GM18867 (cell line): ENCODE measurements around the gene ABCC3.

ENCODE experiments used
- ATAC-seq: cut with Tn5 transposase; IDR thresholded peaks from one replicate; pipeline ENCODE4 v1.9.1; 2021; ENCODE audit warnings: mild to moderate bottlenecking, moderate library complexity; ENCODE audit not compliant: unreplicated experiment

Gene ABCC3

GRCh38 chr17:50642722-50643656 is 8.3 kb downstream of the ABCC3 start:
- ATAC-seq: no peak

DNA sequence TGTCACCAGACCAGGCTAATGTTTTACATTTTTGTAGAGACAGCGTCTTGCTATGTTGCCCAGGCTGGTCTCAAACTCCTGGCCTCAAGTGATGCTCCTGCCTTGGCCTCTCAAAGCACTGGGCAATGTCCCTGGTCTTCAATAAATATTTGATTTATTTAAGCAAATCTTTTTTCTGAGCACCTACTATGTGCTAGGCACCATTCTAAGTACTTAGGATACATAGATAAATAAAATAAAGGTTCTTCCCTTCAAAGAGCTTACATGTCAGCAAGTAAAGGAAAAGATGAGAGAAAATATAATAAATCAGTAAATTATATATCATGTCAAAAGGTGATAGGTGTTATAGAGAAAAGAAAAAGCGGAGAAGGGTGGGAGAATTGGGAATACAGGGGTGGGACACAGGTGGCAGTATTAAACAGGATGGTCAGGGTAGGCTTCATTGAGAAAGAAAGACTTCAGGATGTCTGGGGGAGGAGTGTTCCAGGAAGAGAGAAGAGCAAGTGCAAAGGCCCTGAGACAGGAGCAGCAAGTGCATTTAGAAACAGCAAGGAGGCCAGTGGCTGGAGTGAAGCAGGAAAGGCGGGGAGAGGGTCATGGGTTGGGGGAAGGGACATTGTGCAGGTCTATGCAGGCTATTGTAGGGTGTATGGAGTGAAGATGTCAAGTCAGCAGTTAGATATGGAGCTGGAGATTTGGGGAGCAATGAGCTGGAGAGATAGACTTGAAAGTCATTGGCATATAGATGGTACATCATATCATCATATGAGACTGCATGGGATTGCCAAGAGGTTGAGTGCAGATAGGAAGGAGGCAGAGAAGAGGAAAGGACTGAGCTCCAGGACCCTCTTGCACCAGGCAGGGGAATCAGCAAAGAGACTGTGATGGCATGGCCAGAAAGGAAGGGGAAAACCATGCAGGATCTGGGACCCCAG is 11.3 kb downstream of the ABCC3 start:
- no peak for ATAC-seq

- ATAC-seq: no peak
Measured at GRCh38 chr17:50647187-50647586, 12.5 kb downstream of the ABCC3 start.

GRCh38 chr17:50649042-50649908 is 14.6 kb downstream of the ABCC3 start:
- no peak for ATAC-seq

DNA sequence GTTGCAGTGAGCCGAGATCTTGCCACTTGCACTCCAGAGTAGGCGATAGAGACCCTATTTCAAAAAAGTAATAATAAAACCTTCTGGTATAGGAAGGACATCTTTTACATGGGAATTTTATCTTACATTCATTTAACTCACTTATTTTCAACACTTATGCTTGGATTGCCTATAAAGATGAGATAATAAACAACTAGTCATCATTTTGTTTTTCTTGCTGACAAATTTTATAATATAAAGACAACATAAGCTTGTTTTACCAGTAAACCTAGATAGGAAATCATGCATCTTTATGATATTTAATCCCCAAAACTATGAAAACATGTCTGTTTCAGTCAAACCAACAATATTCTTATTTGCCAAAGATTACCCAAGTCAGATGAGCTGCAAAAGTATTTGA is 17.0 kb downstream of the ABCC3 start:
- ATAC-seq: no peak

DNA sequence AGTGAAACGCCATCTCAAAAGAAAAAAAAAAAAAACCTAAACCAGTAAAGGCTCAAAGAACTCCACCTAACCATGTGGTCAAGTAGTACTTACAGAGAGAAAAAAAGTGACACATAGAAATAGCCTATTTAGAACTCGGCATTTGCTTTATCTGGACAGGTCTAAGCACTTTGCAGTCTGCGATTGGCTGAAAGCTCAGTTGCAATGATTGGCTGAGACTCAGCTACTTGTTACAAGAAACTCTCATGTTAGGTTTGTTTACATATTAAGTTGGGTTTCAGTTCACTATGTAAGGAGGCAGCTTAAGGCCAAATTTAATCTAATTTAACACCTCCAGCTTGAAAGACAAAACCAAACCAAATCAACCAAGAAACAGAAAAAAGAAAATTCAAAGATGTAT is 19.1 kb downstream of the ABCC3 start:
- ATAC-seq: no peak

DNA sequence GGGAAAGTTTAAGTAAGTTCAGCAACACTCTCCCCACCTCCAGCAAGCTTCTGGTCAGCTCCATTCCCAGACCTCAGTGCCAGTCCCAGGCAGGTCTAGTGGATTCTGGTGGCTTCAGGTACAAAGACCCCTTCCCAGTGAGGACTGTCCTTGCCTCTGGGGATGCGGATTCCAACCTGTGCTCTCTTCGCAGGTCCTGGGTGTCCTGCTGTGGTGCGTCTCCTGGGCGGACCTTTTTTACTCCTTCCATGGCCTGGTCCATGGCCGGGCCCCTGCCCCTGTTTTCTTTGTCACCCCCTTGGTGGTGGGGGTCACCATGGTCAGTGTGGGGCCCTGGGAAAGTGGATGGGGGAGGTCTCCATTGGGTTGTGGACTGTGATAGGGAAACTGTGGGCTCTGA is 21.8 kb downstream of the ABCC3 start:
- ATAC-seq: no peak

DNA sequence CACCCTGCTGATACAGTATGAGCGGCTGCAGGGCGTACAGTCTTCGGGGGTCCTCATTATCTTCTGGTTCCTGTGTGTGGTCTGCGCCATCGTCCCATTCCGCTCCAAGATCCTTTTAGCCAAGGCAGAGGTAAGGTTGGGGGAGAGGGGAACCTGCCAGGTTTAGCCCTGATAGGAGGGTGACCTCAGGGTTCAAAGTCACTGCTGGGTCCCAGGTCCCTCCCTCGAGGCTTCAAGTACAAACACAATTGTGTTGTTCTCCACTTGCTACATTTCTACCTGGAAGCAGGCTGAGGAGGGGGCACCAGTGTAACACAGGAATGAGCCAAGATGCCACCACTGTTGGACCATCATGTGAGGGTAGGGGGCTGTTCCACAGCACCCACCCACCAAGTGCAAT is 22.4 kb downstream of the ABCC3 start:
- ATAC-seq: no peak

DNA sequence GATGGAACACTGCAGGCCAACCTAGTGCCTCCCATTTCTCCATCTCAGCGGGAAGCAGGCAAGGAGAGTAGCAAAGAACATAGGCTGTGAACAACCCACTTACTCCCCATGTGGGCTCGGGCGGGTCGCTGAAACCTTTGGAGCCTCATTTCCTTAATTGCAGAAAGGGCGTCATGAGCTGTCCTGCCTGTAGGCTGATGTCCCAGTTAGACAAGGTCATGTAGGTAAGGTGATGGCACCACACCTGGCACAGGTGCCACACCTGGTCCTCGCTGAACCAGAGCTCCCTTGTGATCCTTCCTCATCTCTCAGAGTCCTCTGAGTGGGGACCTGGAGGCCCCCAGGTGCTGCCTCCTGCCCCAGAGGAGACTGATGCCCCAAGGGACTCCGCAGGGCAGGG is 22.9 kb downstream of the ABCC3 start:
- ATAC-seq: no peak

DNA sequence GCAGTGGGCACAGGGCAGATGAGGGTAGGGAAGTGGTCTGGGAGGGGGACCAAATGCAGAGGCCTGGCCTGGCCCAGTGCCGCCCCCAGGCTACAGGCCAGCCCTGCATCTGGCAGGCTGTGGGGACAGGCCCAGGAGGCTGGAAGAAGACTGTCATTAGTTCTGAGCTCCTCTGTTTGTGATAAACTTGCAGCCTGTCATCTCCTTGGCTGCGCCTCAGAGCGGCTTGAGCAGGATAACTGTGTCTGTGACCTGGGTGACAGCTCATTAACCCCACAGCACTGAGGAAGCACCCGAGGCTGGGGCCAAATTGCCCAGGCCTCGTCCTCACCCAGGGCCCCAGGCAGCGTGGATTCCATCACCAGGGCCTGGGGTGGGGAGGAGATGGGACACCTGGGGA is 23.9 kb downstream of the ABCC3 start:
- no peak for ATAC-seq

- ATAC-seq: no peak
Measured at GRCh38 chr17:50659179-50659578, 24.5 kb downstream of the ABCC3 start.

GRCh38 chr17:50660042-50660886 is 25.6 kb downstream of the ABCC3 start:
- ATAC-seq: no peak

DNA sequence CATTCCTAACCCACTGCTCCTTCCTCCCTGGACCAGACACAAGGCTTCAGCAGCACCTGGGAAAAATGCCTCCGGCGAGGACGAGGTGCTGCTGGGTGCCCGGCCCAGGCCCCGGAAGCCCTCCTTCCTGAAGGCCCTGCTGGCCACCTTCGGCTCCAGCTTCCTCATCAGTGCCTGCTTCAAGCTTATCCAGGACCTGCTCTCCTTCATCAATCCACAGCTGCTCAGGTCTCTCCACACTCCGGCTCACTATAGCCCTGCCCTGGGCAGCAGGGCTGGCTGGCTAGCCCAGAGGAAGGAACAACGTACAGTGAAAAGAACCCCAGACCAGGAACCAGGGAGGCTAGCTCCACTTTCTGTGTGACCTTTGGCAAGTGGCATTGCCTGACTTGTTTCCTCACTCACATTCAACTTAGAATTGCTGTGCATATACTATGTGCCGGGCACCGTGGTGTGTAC is 26.2 kb downstream of the ABCC3 start:
- no peak for ATAC-seq

DNA sequence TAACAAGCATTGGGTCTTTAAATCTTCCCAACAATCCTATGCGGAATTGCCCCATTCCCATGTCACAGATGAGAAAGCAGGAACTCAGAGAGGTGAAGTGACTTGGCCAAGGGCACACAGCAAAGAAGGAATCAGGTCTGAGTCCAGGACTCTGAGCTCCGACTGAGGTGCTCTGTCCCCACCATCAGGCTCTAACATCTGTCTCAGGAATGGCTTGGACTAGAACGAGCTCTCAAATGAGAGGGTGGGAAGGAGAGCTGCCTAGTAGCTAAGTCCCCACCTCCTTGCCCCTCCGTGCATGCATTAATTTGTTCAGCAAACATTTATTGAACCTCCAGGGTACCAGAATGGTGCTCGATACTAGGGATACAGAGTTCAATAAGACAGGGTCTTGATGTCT is 26.7 kb downstream of the ABCC3 start:
- no peak for ATAC-seq

DNA sequence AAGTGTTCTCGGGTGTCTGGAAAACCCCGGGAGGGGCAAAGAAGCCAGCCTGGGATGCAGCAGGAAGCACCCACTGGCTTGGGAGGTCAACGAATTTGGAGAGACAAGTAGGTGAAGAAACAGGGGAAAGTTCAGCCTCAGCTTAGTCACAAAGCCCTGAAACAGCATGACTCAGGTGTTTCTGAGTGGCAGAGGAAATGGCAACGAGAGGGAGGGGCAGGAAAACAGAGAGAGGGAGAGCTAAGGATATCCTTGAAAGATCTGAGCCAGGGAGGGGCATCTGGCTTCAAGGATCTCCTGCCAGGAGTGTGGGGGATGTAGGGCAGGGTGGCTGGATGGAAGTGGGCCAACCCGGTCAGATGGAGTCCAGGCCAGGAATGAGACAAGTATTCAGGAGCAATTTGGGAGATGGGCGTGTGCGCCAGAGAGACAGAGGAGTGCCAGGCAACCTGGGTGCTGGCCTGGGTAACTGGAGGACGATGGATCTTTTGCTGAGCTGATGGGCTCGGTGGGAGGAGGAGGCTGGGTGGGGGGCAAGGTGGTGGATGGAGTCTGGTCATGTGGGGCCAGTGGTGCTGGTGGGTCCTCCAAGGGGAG is 27.2 kb downstream of the ABCC3 start:
- ATAC-seq: no peak

DNA sequence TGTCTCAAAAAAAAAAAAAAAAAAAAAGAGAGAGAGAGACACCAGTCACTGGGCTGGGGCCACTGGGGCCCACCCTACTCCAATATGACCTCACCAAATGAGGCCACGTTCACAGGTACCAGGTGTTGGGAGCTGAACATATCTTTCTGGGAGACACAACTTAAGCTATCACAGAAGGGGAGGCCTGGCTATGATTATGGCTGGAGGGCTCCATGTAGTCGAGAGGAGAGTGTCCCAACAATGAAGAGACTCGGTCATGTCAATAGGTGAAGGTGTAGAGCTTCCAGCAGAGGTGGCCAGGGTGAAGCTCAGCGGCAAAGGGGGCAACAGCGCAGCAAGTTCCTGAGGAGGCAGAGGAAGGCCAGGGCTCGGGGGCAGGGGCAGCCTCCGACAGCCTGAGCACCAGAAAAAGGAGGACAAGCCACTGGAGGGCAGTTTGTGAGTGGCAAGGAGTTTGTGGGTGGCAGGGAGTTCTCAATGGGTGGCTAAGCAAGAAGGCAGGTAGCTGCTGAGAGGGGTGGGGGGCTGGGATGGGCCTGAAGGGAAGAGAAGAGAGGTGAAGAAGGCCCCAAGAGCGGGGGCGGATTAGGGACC is 28.0 kb downstream of the ABCC3 start:
- ATAC-seq: no peak

GRCh38 chr17:50663812-50664374 is 29.2 kb downstream of the ABCC3 start:
- no peak for ATAC-seq

DNA sequence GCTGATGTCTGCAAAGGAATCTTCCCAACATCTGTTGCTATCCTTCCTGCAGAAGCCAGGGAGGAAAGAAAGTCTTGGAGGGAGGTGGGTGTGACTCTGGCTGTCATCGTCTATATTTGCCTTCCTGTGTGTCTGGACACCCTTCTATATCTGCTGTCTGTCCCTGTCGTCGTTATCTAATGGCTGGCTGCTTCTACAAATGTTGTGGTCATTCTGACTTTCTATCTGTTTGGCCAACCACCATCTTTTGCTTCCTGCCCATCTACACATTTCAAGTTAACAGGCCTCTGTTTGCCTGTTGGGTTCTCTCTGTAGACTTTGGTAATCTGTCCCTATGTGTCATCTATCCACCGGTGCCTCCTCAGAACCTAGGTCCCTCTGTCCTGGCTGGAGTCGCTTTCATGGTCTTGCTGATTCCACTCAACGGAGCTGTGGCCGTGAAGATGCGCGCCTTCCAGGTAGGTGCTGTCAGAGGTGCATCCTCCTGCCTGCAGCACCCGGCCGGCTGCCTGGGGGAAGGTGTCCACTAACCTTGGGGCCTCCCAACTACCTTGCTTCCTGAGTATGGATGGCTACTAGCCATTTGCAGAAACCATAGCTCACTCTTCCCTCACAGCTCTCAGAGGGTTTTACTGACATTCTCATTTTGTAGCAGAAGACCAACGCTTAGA is 30.2 kb downstream of the ABCC3 start:
- no peak for ATAC-seq
